BLaER1 (cell line): Measurements from ENCODE around the gene PHF11.
"Not testable (repeated sequence)": the region's sequence is repeated elsewhere in the genome, so short reads cannot be mapped to it uniquely, and the experiment has no call there.

ENCODE experiments used
- H3K27ac ChIP-seq: shearing (Covaris generic); formaldehyde crosslinking; 2 replicates; pipeline ENCODE4 v1.8.1; 2022
- H3K27me3 ChIP-seq: shearing (Covaris generic); formaldehyde crosslinking; 2 replicates; pipeline ENCODE4 v1.8.1; 2022
- H3K36me3 ChIP-seq: shearing (Covaris generic); formaldehyde crosslinking; 2 replicates; pipeline ENCODE4 v1.8.1; 2022
- H3K4me1 ChIP-seq: shearing (Covaris generic); formaldehyde crosslinking; 2 replicates; pipeline ENCODE4 v1.8.1; 2022
- H3K4me2 ChIP-seq: shearing (Covaris generic); formaldehyde crosslinking; 2 replicates; pipeline ENCODE4 v1.8.1; 2022
- H3K4me3 ChIP-seq: shearing (Covaris generic); formaldehyde crosslinking; 2 replicates; pipeline ENCODE4 v1.8.1; 2022
- H3K9ac ChIP-seq: shearing (Covaris generic); formaldehyde crosslinking; 2 replicates; pipeline ENCODE4 v1.8.1; 2022
- H3K9me3 ChIP-seq: shearing (Covaris generic); formaldehyde crosslinking; 2 replicates; pipeline ENCODE4 v1.8.1; 2022
- H4K20me1 ChIP-seq: shearing (Covaris generic); formaldehyde crosslinking; 2 replicates; pipeline ENCODE4 v1.8.1; 2022
- Cebpa-rat ChIP-seq: shearing (Covaris generic); IDR thresholded peaks from 2 replicates; pipeline ENCODE4 v1.8.1; 2022

PHF11 gene

GRCh38 chr13:49457221-49457620 lies 38.5 kb upstream of the PHF11 start:
- Histone ChIP-seq H3K27ac (no peak overlapping the region), H3K36me3 (peaks cover 38% of the 10 kb centered on the region), H4K20me1 (no peaks in the 10 kb centered on the region), H3K4me3 (no peak overlapping the region), H3K27me3 (no peaks in the 10 kb centered on the region), H3K4me1 (peaks cover 29% of the 10 kb centered on the region), H3K9me3 (peaks cover 18% of the 10 kb centered on the region), H3K4me2 (no peak overlapping the region), H3K9ac (no peak overlapping the region)
- no peak for TF ChIP-seq Cebpa-rat

GRCh38 chr13:49459580-49459979 lies 36.2 kb upstream of the PHF11 start:
- Histone ChIP-seq H3K4me1 (peaks cover 10% of the 10 kb centered on the region), H3K9ac (no peak overlapping the region), H4K20me1 (no peaks in the 10 kb centered on the region), H3K9me3 (peaks cover 38% of the 10 kb centered on the region), H3K4me3 (no peak overlapping the region), H3K27ac (no peak overlapping the region), H3K27me3 (no peaks in the 10 kb centered on the region), H3K36me3 (peaks cover 52% of the 10 kb centered on the region), H3K4me2 (no peak overlapping the region)
- no peak for TF ChIP-seq Cebpa-rat

DNA sequence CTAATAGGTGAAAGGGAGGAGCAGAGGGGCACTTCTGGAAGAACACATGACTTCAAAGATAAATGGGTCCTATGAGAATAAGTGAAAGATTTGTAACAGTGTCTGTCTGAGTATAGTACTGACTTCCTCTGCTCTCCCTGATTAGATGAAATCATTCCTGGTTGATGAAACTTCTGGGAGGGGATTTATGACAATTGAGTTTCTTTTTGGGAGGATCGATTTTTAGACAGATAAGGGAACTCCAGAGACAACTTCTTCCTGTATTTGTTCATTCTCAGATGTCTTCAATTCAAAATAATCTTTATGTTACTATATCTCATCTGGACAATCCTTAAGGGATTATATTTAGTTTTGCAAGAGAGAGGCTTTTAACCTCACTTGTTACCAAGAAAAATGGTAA lies 31.7 kb upstream of the PHF11 start:
- peaks cover 38% of the 10 kb centered on the region for H3K9me3 ChIP-seq
- no peak overlapping the region for H3K4me3 ChIP-seq
- no peak overlapping the region for H3K9ac ChIP-seq
- no peaks in the 10 kb centered on the region for H3K27me3 ChIP-seq
- H3K4me1 ChIP-seq = no peaks in the 10 kb centered on the region
- no peak overlapping the region for H3K4me2 ChIP-seq
- H4K20me1 ChIP-seq = no peaks in the 10 kb centered on the region
- peaks cover 64% of the 10 kb centered on the region for H3K36me3 ChIP-seq
- TF ChIP-seq Cebpa-rat = no peak
- H3K27ac ChIP-seq = no peak overlapping the region

- Histone ChIP-seq H3K4me3 (no peak overlapping the region), H3K9ac (no peak overlapping the region), H3K36me3 (peaks cover 68% of the 10 kb centered on the region), H4K20me1 (no peaks in the 10 kb centered on the region), H3K27me3 (no peaks in the 10 kb centered on the region), H3K9me3 (peaks cover 38% of the 10 kb centered on the region), H3K27ac (no peak overlapping the region), H3K4me1 (no peaks in the 10 kb centered on the region), H3K4me2 (no peak overlapping the region)
- no peak for TF ChIP-seq Cebpa-rat
Observed at GRCh38 chr13:49464621-49465325, 31.0 kb upstream of the PHF11 start.

- Histone ChIP-seq H3K27me3 (no peaks in the 10 kb centered on the region), H3K9ac (no peak overlapping the region), H3K27ac (no peak overlapping the region), H3K4me1 (no peaks in the 10 kb centered on the region), H3K9me3 (peaks cover 28% of the 10 kb centered on the region), H3K36me3 (peaks cover 71% of the 10 kb centered on the region), H3K4me3 (no peak overlapping the region), H4K20me1 (no peaks in the 10 kb centered on the region), H3K4me2 (no peak overlapping the region)
- TF ChIP-seq Cebpa-rat = no peak
Observed at GRCh38 chr13:49466292-49466838, 29.4 kb upstream of the PHF11 start.

GRCh38 chr13:49472186-49472585 lies 23.6 kb upstream of the PHF11 start:
- Histone ChIP-seq H3K36me3 (peaks cover 77% of the 10 kb centered on the region), H3K27ac (no peak overlapping the region), H3K4me2 (no peak overlapping the region), H3K27me3 (no peaks in the 10 kb centered on the region), H4K20me1 (no peaks in the 10 kb centered on the region), H3K4me1 (no peaks in the 10 kb centered on the region), H3K9ac (no peak overlapping the region), H3K9me3 (no peaks in the 10 kb centered on the region), H3K4me3 (no peak overlapping the region)
- no peak for TF ChIP-seq Cebpa-rat

- Histone ChIP-seq H3K9me3 (no peaks in the 10 kb centered on the region), H3K4me3 (no peak overlapping the region), H4K20me1 (no peaks in the 10 kb centered on the region), H3K4me1 (no peaks in the 10 kb centered on the region), H3K9ac (no peak overlapping the region), H3K27me3 (no peaks in the 10 kb centered on the region), H3K36me3 (peaks cover 91% of the 10 kb centered on the region), H3K27ac (no peak overlapping the region), H3K4me2 (no peak overlapping the region)
- no peak for TF ChIP-seq Cebpa-rat
Observed at GRCh38 chr13:49476529-49476928, 19.2 kb upstream of the PHF11 start.

DNA sequence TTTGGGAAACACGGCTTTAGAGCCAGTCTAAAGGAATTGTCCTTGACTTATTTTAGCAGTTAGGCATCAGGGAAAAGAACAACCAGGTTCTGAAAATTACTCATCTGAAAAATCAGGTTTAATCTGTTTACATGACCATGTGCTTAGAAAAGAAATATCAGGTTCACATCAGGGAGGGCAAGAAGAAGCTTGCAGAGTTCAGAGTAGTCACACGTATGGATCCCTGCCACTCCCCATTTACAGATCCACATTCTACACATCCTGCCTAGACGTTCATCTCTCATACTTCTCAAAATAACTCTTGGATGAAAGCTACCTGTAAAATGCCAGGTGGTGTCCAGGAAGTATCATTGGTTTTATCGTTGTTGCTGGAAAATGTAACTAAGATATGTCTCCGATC lies 14.0 kb upstream of the PHF11 start:
- Histone ChIP-seq H3K9ac (0 out of 2 replicates have a peak overlapping the region, but pooled peaks have one; percentile 18), H4K20me1 (no peaks in the 10 kb centered on the region), H3K9me3 (no peaks in the 10 kb centered on the region), H3K4me3 (no peak overlapping the region), H3K4me1 (no peaks in the 10 kb centered on the region), H3K27ac (no peak overlapping the region), H3K4me2 (no peak overlapping the region), H3K36me3 (peaks cover 81% of the 10 kb centered on the region), H3K27me3 (no peaks in the 10 kb centered on the region)
- no peak for TF ChIP-seq Cebpa-rat

GRCh38 chr13:49488563-49488962 lies 7.2 kb upstream of the PHF11 start:
- Histone ChIP-seq H3K4me3 (no peak overlapping the region), H3K4me2 (no peak overlapping the region), H3K27me3 (no peaks in the 10 kb centered on the region), H3K9me3 (no peaks in the 10 kb centered on the region), H3K4me1 (peaks cover 5% of the 10 kb centered on the region), H3K36me3 (peaks cover 76% of the 10 kb centered on the region), H4K20me1 (no peaks in the 10 kb centered on the region), H3K27ac (no peak overlapping the region), H3K9ac (no peak overlapping the region)
- TF ChIP-seq Cebpa-rat = no peak

- no peak for TF ChIP-seq Cebpa-rat
- no peaks in the 10 kb centered on the region for H4K20me1 ChIP-seq
- H3K9me3 ChIP-seq = no peaks in the 10 kb centered on the region
- peak overlapping the region; percentile 89 for H3K9ac ChIP-seq
- peak overlapping the region; percentile 83 for H3K4me2 ChIP-seq
- H3K36me3 ChIP-seq = peaks cover 46% of the 10 kb centered on the region
- H3K4me1 ChIP-seq = peaks cover 49% of the 10 kb centered on the region
- no peaks in the 10 kb centered on the region for H3K27me3 ChIP-seq
- peak overlapping the region; percentile 75 for H3K4me3 ChIP-seq
- peak overlapping the region; percentile 88 for H3K27ac ChIP-seq
Observed at GRCh38 chr13:49494645-49495044, 1.1 kb upstream of the PHF11 start.

GRCh38 chr13:49496837-49497236 lies 1.1 kb downstream of the PHF11 start:
- not testable (repeated sequence) for H3K9ac ChIP-seq, H3K9me3 ChIP-seq, H3K27me3 ChIP-seq, H4K20me1 ChIP-seq
- Histone ChIP-seq H3K27ac (peak overlapping the region; percentile 88; the same call in 1 of the 2 replicates), H3K4me2 (peak overlapping the region; percentile 74), H3K36me3 (peaks cover 49% of the 10 kb centered on the region), H3K4me3 (peak overlapping the region; percentile 75), H3K4me1 (peaks cover 55% of the 10 kb centered on the region)
